ENCODE measurements around the gene NUB1.

GRCh38 chr7:151306374-151306773 lies 35.2 kb upstream of the NUB1 start:
- TF ChIP-seq ELF4 (IDR thresholded peaks at IDR 0.05) = no peak
- no peak for TF ChIP-seq SP1 (IDR thresholded peaks at IDR 0.05)
- TF ChIP-seq BHLHE40 (IDR thresholded peaks at IDR 0.05; ENCODE audit: borderline replicate concordance) = no peak
- TF ChIP-seq CTBP1 (IDR thresholded peaks at IDR 0.05; ENCODE audit: borderline replicate concordance) = no peak
- TF ChIP-seq FOXK2 (IDR thresholded peaks at IDR 0.05) = no peak
- no peak for TF ChIP-seq L3MBTL2 (conservative IDR thresholded peaks at IDR 0.05)
- TF ChIP-seq FOXA1 (IDR thresholded peaks at IDR 0.05) = no peak
- TF ChIP-seq NFRKB (IDR thresholded peaks at IDR 0.05) = no peak
- no peak for TF ChIP-seq ARNT (IDR thresholded peaks at IDR 0.05)
- no peak for TF ChIP-seq FOXM1 (IDR thresholded peaks at IDR 0.05; ENCODE audit: borderline replicate concordance)
- no peak for TF ChIP-seq LEF1 (IDR thresholded peaks at IDR 0.05; ENCODE audit: borderline replicate concordance)
- no peak for TF ChIP-seq ZNF384 (IDR thresholded peaks at IDR 0.05)

Measured in HEK293T (cell line).